ENCODE data around the gene DUS3L. TPM values are rescaled to one million over a fixed set of nuclear protein-coding genes. Genes with fewer than 3 reads are reported as not detected.

Gene DUS3L
- total RNA-seq, 1 experiment from 2014 or later = 67.0 TPM

GRCh38 chr19:5803752-5804515 lies 13.0 kb upstream of the DUS3L start:
- peak; percentile 99 for TF ChIP-seq CTCF (conservative IDR thresholded peaks at IDR 0.05)
- Histone ChIP-seq H2BK15ac (ENCODE audit: low read depth, low read length) (no peak overlapping the region), H3K4me2 (ENCODE audit: insufficient read depth, insufficient read length, low read length) (peak overlapping the region; percentile 31), H3K23ac (ENCODE audit: insufficient read length, low read depth, low read length) (no peak overlapping the region), H3K9me3 (ENCODE audit: control insufficient read depth, low read depth, low read length) (no peaks in the 10 kb centered on the region), H3K27ac (ENCODE audit: insufficient read length, low read depth, low read length) (no peak overlapping the region), H3K4me1 (ENCODE audit: insufficient read depth, low read length) (no peaks in the 10 kb centered on the region), H3K9ac (ENCODE audit: extremely low read depth, insufficient read length, low read length) (no peak overlapping the region), H2AFZ (ENCODE audit: low read length) (no peak overlapping the region), H3K23me2 (ENCODE audit: insufficient read length, low read depth, low read length, poor library complexity, severe bottlenecking) (peaks cover 6% of the 10 kb centered on the region), H2AK5ac (ENCODE audit: insufficient read length, low read length) (no peak overlapping the region), H4K91ac (ENCODE audit: insufficient read length, low read depth, low read length) (no peak overlapping the region), H3K27me3 (ENCODE audit: insufficient read depth, low read length) (no peaks in the 10 kb centered on the region; the same call in 1 of the 2 replicates), H3K79me2 (ENCODE audit: insufficient read depth, low read length) (no peaks in the 10 kb centered on the region), H3K4ac (ENCODE audit: low read depth, low read length) (no peak overlapping the region), H2BK20ac (ENCODE audit: low read depth, low read length, poor library complexity, severe bottlenecking) (no peak overlapping the region), H3K79me1 (ENCODE audit: insufficient read depth, low read depth, low read length, poor library complexity, severe bottlenecking) (no peaks in the 10 kb centered on the region), H2BK5ac (ENCODE audit: insufficient read length, low read length) (no peak overlapping the region), H3K14ac (ENCODE audit: insufficient read depth, low read length) (no peak overlapping the region), H4K8ac (replicated peaks; ENCODE audit: insufficient read length, low read depth, low read length) (no peak overlapping the region), H3K56ac (ENCODE audit: insufficient read length, low read depth, low read length) (no peak overlapping the region), H3K18ac (ENCODE audit: insufficient read length, low read depth, low read length) (peak overlapping the region; percentile 47), H4K5ac (ENCODE audit: insufficient read length, low read depth, low read length) (no peak overlapping the region), H3T11ph (ENCODE audit: low read length) (no peak overlapping the region), H4K20me1 (ENCODE audit: control insufficient read depth, insufficient read depth, insufficient read length) (no peaks in the 10 kb centered on the region), H2BK12ac (ENCODE audit: insufficient read length, low read depth, low read length) (no peak overlapping the region), H2BK120ac (ENCODE audit: low read depth, low read length, poor library complexity, severe bottlenecking) (no peak overlapping the region)
- WGBS (ENCODE audit: extremely low coverage, insufficient read length, low lambda C conversion rate) = no CpG with 5 or more reads among the region's 54 CpGs
- Mint-ChIP-seq H3K4me3 (peak overlapping the region; percentile 62 to 81), H3K9me3 (peaks cover 0 to 4% of the 10 kb centered on the region in 2 experiments; a peak in 3 of 5 replicates), H3K27me3 (ENCODE audit: low read depth) (peaks cover 50% of the 10 kb centered on the region), H3K36me3 (ENCODE audit: insufficient read depth in 1 of 3, low read depth in 3 of 3) (peaks cover 0 to 4% (median 0%) of the 10 kb centered on the region in 3 experiments; a peak in 2 of 7 replicates), H3K4me1 (peaks cover 16 to 30% of the 10 kb centered on the region in 2 experiments), H3K27ac (peak overlapping the region in 1 of 3 experiments; percentile 89; a peak in 2 of 7 replicates)
- DNase-seq = peak; percentile 97
